ENCODE results near the gene LRRC32.

GRCh38 chr11:76667271-76667818 is 3.2 kb downstream of the LRRC32 start:
- TF ChIP-seq EZH2 (IDR thresholded peaks at IDR 0.05; ENCODE audit: borderline replicate concordance, insufficient read depth, low read length, poor library complexity, severe bottlenecking) (no peak), TAF1 (IDR thresholded peaks at IDR 0.05; ENCODE audit: low read depth) (no peak)
- TF ChIP-seq, protein P1, sequence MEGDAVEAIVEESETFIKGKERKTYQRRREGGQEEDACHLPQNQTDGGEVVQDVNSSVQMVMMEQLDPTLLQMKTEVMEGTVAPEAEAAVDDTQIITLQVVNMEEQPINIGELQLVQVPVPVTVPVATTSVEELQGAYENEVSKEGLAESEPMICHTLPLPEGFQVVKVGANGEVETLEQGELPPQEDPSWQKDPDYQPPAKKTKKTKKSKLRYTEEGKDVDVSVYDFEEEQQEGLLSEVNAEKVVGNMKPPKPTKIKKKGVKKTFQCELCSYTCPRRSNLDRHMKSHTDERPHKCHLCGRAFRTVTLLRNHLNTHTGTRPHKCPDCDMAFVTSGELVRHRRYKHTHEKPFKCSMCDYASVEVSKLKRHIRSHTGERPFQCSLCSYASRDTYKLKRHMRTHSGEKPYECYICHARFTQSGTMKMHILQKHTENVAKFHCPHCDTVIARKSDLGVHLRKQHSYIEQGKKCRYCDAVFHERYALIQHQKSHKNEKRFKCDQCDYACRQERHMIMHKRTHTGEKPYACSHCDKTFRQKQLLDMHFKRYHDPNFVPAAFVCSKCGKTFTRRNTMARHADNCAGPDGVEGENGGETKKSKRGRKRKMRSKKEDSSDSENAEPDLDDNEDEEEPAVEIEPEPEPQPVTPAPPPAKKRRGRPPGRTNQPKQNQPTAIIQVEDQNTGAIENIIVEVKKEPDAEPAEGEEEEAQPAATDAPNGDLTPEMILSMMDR (IDR thresholded peaks at IDR 0.05; ENCODE audit: poor library complexity, severe bottlenecking), result no peak

Data from neural cell (in vitro differentiated cells).